Measurements from ENCODE around the gene ARID5B. TPM values are rescaled to one million over a fixed set of nuclear protein-coding genes. Genes with fewer than 3 reads are reported as not detected.

ARID5B gene
- total and polyA plus RNA-seq, 2 of the 4 experiments (the other 2 are of a cell fraction) = 41.0 to 125 TPM

- H3K4ac ChIP-seq (ENCODE audit: low read depth, low read length) = peak overlapping the region; percentile 31; the same call in 1 of the 2 replicates
- H3K4me2 ChIP-seq (ENCODE audit: low read depth, low read length) = peak overlapping the region; percentile 69; the same call in 1 of the 2 replicates
- intact Hi-C loops (cut with micrococcal nuclease) (no loop called here), in situ Hi-C loops (cut with MboI; ENCODE audit: low sequenced_read_pairs) (no loop called here), dilution Hi-C loops (cut with HindIII; ENCODE audit: low sequenced_read_pairs, unreplicated experiment) (no loop called here)
- 0 out of 2 replicates have a peak overlapping the region, but pooled peaks have one; percentile 27 for H3K27ac ChIP-seq (ENCODE audit: insufficient read depth, low read length)
- BruUV-seq (replicated peaks) = no TSS peak
- H2BK15ac ChIP-seq (ENCODE audit: low read depth, low read length) = 0 out of 3 replicates have a peak overlapping the region, but pooled peaks have one; percentile 36
- no peak overlapping the region; the same call in 1 of the 2 replicates for H4K5ac ChIP-seq (ENCODE audit: low read depth, low read length)
- TF ChIP-seq RCOR1 (IDR thresholded peaks at IDR 0.05; ENCODE audit: insufficient replicate concordance, low read length) (no peak), MAZ (IDR thresholded peaks at IDR 0.05; ENCODE audit: borderline replicate concordance, low read depth, low read length) (no peak), USF2 (IDR thresholded peaks at IDR 0.05; ENCODE audit: low read depth, low read length) (no peak), MXI1 (IDR thresholded peaks at IDR 0.05; ENCODE audit: borderline replicate concordance, low read depth, low read length) (no peak), CEBPB (IDR thresholded peaks at IDR 0.05; ENCODE audit: low read depth, low read length) (no peak), CHD1 (IDR thresholded peaks at IDR 0.05; ENCODE audit: low read depth, low read length) (no peak), RFX5 (IDR thresholded peaks at IDR 0.05; ENCODE audit: low read depth, low read length) (no peak), NFE2L2 (IDR thresholded peaks at IDR 0.05; ENCODE audit: low read depth, low read length) (no peak), FOS (IDR thresholded peaks at IDR 0.05; ENCODE audit: low read depth, low read length) (no peak), BHLHE40 (IDR thresholded peaks at IDR 0.05; ENCODE audit: low read depth, low read length) (no peak), CTCF (conservative IDR thresholded peaks at IDR 0.05; ENCODE audit: low read depth, low read length) (no peak), ELK1 (IDR thresholded peaks at IDR 0.05; ENCODE audit: borderline replicate concordance, low read depth, low read length) (no peak), SMC3 (IDR thresholded peaks at IDR 0.05; ENCODE audit: low read depth, low read length) (no peak), RAD21 (IDR thresholded peaks at IDR 0.05; ENCODE audit: low read length) (no peak), MAFK (IDR thresholded peaks at IDR 0.05; ENCODE audit: low read depth, low read length) (no peak), POLR2A (IDR thresholded peaks at IDR 0.05; ENCODE audit: low read depth, low read length) (no peak)
- H2BK120ac ChIP-seq (ENCODE audit: low read depth, low read length) = no peak overlapping the region
- peak overlapping the region; percentile 59 for H3K23ac ChIP-seq (ENCODE audit: low read depth, low read length)
- H3K14ac ChIP-seq (replicated peaks; ENCODE audit: low read depth, low read length) = peak overlapping the region; percentile 37; the same call in 1 of the 2 replicates
- peak overlapping the region; percentile 60; the same call in 1 of the 2 replicates for H4K91ac ChIP-seq (ENCODE audit: insufficient read depth, low read depth, low read length)
- peaks cover 25 to 61% of the 10 kb centered on the region in 2 experiments; a peak in 3 of 4 replicates for H3K79me1 ChIP-seq (ENCODE audit: low read depth in 1 of 2, low read length in 2 of 2)
- no peak overlapping the region for H3K18ac ChIP-seq (ENCODE audit: low read depth, low read length)
- POLR2A ChIA-PET (ENCODE audit: unreplicated experiment) = no interaction called here
- H2BK5ac ChIP-seq (ENCODE audit: low read depth, low read length, poor library complexity, severe bottlenecking) = peak overlapping the region; percentile 65
- peaks cover 3% of the 10 kb centered on the region for H3K9me1 ChIP-seq (ENCODE audit: insufficient read depth, low read length)
- H2AFZ ChIP-seq (replicated peaks; ENCODE audit: low read length, poor library complexity) = no peak overlapping the region
- no peak overlapping the region for H3K56ac ChIP-seq (ENCODE audit: extremely low read depth, insufficient read depth, low read length)
- WGBS, 2 experiments (ENCODE audit: extremely low coverage in 2 of 2, insufficient read length in 1 of 2) = no CpG with 5 or more reads among the region's 5 CpGs
- H3K4me3 ChIP-seq (ENCODE audit: insufficient read depth, low read depth, low read length) = no peak overlapping the region
- H4K8ac ChIP-seq (ENCODE audit: low read depth in 2 of 2, low read length in 2 of 2) = no peak overlapping the region
- no peaks in the 10 kb centered on the region for H3K9me3 ChIP-seq (ENCODE audit: control insufficient read depth, insufficient read depth, low read length)
- H3K36me3 ChIP-seq (ENCODE audit: control insufficient read depth, insufficient read depth, low read length) = peaks cover 9% of the 10 kb centered on the region
- H4K20me1 ChIP-seq (ENCODE audit: insufficient read depth, low read length) = peaks cover 23% of the 10 kb centered on the region; the same call in 1 of the 2 replicates
- H2BK20ac ChIP-seq (ENCODE audit: low read depth, low read length) = no peak overlapping the region
- peaks cover 12% of the 10 kb centered on the region for H3K4me1 ChIP-seq (ENCODE audit: control insufficient read depth, insufficient read depth, low read length)
- H2AK5ac ChIP-seq (ENCODE audit: low read depth, low read length) = no peak overlapping the region
- H3K9ac ChIP-seq (ENCODE audit: low read depth, low read length) = peak overlapping the region; percentile 55; the same call in 1 of the 2 replicates
- H2AK9ac ChIP-seq (replicated peaks; ENCODE audit: low read depth, low read length, poor library complexity) = no peak overlapping the region
- ATAC-seq (ENCODE audit: low read depth) = no peak
- no peak for DNase-seq
- H3K27me3 ChIP-seq (ENCODE audit: control insufficient read depth, insufficient read depth, low read length) = no peaks in the 10 kb centered on the region
- CTCF ChIA-PET = no interaction called here
These were observed 72.4 kb downstream of the ARID5B start for GRCh38 chr10:61973906-61974305.
